GM15510 (cell line): ENCODE results near the gene PSAP.

Experiments
- POLR2A ChIP-seq: IDR thresholded peaks from 3 replicates; pipeline ENCODE4 v1.6.1; 2011; ENCODE audit warnings: borderline replicate concordance; ENCODE audit not compliant: insufficient read length; ENCODE audit errors: extremely low read depth

PSAP gene

DNA sequence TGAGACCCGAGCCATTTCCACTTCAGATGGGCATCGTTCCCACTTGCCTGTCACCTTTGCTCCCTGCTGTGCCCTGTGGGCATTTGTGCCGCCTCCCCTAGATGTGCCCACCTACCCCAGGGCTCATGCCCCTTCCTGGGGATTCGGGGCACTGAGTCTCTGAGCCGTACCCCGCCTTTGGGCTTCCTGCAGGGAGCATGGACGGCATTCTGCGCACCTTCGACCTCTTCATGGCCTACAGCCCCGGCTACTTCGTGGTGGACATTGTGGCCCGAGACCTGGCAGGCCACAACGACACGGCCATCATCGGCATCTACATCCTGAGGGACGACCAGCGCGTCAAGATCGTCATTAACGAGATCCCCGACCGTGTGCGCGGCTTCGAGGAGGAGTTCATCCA is 41.4 kb downstream of the PSAP start:
- TF ChIP-seq POLR2A, result no peak

DNA sequence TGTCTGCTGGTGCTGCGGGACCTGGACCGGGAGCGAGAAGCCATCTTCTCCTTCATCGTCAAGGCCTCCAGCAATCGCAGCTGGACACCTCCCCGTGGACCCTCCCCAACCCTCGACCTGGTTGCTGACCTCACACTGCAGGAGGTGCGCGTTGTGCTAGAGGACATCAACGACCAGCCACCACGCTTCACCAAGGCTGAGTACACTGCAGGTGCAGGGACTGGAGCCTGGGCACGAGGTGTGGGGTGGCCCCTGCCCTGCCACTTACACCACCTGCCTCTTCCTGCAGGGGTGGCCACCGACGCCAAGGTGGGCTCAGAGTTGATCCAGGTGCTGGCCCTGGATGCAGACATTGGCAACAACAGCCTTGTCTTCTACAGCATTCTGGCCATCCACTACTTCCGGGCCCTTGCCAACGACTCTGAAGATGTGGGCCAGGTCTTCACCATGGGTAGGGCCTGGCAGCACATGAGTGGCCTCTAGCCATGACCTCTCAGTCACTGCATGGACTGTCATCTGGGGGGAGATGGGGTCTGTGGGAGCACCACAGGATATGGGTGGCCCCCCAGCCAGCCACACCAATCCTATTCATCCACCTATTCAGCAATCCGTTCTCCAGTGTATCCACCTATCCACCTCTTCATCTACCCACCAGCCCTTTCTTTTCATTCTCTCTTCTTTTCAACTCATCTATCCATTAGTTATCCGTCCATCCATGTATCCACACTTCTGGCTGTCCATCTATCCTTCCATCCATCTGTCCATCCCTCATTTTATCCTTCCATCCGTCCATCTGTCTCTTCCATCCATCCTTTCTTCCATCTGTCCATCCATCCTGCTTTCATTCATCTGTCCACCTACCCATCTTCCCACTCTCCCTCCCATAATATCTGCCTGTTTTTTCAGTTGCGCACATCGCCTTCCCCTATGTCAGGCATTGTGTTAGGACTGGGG is 43.2 kb downstream of the PSAP start:
- TF ChIP-seq POLR2A, result no peak

DNA sequence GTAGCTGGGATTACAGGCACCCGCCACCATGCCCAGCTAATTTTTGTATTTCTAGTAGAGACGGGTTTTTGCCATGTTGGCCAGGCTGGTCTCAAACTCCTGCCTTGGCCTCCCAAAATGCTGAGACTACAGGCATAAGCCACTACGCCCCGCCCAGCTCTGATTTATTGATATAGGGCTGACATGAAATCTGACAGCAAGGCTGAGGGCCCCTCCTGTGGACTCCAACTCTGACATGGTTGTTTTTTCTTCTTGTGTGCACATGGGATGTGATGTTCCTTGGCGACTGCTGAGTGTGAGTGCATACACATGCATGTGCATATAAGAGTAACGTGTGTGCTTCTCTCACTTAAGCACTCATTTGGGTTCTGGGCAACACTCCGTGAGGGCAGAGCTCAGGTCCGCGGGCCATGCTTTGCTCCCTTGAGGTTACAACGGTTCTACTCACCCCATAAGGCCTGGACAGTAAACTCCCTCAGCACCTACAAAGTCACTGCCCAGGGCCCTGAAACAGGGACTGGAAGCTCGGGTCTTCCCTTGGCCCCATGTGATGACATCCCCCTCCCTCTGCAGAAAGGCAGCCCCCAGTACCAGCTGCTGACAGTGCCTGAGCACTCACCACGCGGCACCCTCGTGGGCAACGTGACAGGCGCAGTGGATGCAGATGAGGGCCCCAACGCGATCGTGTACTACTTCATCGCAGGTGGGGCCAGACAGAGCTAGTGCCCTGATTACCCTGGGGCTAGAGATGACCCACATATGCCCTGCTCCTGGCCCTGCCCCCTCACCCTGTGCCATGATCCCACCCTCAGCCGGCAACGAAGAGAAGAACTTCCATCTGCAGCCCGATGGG is 44.1 kb downstream of the PSAP start:
- no peak for TF ChIP-seq POLR2A

DNA sequence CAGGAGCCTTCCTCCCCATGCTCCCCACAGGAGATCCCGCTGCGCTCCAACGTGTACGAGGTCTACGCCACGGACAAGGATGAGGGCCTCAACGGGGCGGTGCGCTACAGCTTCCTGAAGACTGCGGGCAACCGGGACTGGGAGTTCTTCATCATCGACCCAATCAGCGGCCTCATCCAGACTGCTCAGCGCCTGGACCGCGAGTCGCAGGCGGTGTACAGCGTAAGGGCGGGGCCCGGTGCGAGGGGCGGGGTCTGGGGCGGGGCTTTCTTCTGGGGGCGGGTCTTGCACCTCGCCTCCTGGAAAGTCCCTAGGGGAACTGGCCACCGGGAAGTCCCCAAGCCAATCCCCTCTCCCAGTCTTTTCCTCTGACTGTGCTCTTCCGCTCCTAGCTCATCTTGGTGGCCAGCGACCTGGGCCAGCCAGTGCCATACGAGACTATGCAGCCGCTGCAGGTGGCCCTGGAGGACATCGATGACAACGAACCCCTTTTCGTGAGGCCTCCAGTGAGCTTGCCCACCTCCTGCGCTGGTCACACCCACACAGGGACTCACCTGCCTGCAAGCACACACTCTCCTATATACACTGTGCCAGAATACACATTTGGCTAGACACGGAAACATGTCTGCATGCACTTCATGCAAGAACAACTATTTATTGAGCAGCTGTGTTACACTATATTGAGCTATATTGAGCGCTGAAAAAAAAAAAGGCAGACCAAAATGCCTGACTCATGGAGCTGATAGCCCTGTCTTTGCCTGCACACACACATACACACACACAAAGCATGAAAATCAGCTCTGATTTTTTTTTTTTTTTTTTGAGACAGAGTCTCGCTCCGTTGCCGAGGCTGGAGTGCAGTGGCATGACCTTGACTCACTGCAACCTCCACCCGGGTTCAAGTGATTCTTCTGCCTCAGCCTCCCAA is 45.0 kb downstream of the PSAP start:
- TF ChIP-seq POLR2A, result no peak

DNA sequence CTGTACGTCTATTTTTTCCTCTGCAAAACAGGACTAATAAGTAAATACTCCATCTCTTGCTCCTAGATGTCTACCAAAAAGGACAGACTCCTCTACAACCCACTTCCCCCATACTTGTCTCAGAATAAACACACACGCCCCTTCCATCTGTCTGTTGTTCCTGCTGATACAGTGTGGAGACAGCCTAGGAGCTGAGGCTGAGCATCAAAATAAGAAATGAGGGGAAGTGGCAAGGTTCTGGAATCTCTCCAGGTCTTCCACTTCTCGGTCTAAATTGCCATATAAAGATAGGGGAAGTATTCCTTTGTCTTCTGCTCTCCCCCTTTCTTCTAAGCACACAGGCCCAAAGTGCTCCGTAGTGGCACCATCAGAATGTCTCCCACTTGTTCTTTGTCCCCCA is 47.0 kb downstream of the PSAP start:
- no peak for TF ChIP-seq POLR2A

DNA sequence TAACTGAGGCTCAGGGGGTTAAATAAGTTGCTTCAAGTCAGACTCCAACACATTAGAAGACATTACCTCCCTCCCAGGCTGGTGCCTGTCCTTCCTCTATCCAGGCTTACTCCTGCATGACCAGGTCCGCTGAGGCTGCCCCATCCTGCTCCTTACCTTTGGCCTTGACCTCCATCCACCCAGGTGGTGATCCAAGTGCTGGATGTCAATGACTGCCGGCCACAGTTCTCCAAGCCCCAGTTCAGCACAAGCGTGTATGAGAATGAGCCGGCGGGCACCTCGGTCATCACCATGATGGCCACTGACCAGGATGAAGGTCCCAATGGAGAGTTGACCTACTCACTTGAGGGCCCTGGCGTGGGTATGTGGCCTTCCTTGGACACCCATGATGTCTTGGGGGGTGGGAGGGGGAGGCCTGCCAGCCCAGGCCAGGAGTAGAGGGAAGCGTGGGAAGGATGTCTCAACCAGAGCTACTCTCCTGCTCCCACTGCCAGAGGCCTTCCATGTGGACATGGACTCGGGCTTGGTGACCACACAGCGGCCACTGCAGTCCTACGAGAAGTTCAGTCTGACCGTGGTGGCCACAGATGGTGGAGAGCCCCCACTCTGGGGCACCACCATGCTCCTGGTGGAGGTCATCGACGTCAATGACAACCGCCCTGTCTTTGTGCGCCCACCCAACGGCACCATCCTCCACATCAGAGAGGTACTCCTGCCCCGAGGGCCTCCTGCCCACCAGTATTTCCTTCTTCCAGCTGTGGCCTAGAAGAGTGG is 48.1 kb downstream of the PSAP start:
- no peak for TF ChIP-seq POLR2A

DNA sequence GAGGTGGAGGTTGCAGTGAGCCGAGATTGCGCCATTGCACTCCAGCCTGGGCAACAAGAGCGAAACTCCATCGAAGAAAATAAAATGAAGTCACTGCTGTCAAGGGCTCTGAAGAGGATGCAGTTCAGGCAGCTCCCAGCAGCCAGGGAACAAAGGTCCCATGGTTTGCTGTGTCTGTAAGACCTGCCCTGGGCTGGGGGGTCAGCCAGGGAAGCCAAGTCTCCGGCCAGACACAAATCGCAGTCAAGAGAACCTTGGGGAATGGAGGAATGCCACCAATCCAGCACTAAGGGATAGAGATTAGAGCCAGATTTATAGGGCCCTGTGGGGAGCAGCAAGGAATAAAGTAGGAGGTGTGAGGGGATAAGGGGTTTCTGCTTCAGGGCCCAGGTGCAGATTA is 48.8 kb downstream of the PSAP start:
- no peak for TF ChIP-seq POLR2A

DNA sequence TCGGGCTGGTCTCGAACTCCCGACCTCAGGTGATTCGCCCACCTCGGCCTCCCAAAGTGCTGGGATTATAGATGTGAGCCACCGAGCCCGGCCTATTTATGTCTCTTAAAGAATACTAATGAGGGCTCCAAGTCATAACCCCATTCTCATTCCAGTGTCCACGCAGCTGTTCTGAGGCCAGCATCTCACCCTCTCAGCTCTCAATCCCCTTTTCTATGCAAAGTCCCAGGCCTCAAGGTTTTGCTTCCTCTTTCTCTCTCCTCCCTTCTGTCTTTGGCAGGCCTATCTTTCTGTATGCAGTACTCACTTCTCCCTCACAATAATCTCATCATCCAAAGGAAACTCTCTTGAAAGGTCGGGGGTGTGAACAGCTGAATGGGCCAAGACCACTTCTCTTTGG is 49.7 kb downstream of the PSAP start:
- no peak for TF ChIP-seq POLR2A

DNA sequence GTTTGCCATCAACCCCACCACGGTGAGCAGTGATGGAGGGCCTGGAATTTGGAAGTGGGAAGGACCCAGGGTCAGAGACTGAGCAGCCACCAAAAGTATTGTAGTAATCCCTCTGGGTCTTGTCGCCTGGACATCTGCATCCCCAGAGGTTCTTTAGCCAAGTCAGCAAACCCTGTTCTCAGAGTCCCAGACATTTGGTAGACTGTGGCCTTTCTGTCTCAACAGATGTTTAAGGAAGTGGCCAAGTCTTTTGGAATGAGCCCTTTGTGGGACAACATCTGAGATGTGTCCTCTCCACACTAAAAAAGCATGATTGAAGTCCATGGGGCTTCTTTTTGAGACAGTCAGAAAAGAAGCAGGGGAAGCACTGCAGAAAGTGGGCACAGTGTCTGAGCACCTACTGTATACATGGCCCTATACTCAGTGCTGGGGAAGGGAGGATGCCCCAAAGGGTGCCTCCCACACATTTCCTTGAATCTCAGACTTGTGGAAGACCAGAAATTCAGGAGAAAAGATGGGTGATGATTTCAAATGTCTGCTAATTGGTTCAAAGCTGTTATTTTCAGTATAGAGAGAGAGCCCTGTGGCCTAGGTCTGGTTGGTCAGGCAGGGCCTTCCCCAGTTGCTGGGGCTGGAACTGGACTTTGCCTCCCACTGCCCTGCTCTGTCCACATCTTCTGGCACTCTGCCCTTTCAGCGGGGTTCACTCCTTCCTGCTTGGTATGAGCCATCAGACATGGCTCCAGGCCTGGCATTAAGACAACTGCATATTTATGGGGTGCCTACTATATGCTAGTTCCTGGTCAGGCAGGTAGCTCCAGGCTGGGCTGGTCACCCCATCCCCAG is 51.2 kb downstream of the PSAP start:
- no peak for TF ChIP-seq POLR2A

DNA sequence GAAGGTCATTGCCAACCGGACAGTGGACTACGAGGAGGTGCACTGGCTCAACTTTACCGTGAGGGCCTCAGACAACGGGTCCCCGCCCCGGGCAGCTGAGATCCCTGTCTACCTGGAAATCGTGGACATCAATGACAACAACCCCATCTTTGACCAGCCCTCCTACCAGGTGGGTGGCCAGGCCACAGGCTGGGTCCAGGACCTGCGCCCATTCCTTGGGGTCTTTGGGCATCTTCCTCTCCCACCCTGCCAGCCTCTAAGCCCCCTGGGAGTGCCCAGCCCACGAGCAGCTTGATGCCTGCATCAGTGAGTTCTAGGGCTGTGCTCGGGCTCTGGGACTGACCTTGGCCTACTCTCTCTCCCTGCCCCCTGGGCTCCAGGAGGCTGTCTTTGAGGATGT is 51.9 kb downstream of the PSAP start:
- no peak for TF ChIP-seq POLR2A

DNA sequence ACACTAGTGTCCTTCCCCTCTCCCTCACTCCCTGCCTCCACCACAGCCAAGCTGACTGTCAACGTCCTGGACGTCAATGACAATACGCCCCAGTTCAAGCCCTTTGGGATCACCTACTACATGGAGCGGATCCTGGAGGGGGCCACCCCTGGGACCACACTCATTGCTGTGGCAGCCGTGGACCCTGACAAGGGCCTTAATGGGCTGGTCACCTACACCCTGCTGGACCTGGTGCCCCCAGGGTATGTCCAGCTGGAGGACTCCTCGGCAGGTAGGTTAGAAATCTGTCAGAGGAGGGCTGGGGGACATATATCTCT is 52.8 kb downstream of the PSAP start:
- no peak for TF ChIP-seq POLR2A

DNA sequence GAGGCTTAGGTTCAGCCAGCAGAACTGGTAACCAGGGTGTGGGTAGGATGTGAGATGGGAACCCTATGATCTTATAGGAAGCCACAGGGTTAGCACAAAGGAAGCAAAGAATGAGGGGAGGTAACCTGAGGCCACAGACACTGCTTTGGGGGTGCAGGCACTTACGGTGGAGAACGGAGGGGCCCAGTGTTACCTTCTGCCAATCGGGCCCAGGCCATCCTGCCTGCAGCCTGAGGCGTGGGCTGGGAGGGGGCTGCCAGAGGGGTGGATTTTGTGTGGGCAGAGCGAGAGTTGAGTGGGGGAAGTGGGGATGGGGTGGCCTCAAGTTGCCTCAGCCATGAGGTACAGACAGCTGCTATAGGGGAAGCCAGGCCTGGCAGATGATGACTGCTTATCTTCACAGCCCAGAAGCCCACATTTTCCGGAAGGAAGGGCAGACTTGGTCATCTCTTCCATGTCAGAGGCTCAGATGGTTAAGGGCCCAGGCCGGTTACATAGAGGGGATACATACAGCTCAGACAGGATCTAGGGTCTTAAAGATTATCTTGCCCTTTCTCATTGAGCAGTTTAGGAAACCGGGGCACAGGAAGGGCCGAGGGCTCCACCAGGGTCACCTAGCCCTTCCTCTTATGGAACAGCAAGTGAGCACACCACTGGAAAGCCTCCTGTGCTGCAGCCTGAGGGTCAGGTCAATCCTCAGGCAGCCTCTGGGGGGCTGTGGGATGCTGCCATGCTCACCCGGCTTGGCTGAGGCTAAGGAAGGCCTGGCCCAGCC is 53.3 kb downstream of the PSAP start:
- no peak for TF ChIP-seq POLR2A
